ENCODE measurements around the gene MPDU1. TPM values are rescaled to one million over a fixed set of nuclear protein-coding genes. Genes with fewer than 3 reads are reported as not detected.
A peak's percentile ranks its signal among the peaks of the same experiment; 100 is the strongest.

The MPDU1 gene
- total and polyA plus RNA-seq, 2 donors: 40.2 to 40.4 TPM

GRCh38 chr17:7627250-7628121 is 43.8 kb downstream of the MPDU1 start, which contains the start of gene SAT2:
Gene SAT2 (minus strand): TSS chr17:7627821. CDS start chr17:7627635, 186 bp downstream.
- H3K27ac ChIP-seq (ENCODE audit: low read depth): peak within 1 kb of the TSS; percentile 96
- WGBS: under 1% methylated on average over 54 of the region's 54 CpGs
- DNase-seq (ENCODE audit: extremely low spot score): peak; percentile 91
- H3K4me3 ChIP-seq (ENCODE audit: low read depth, low read length): peak within 1 kb of the TSS; percentile 70
- no peaks in the 10 kb centered on the region for H3K4me1 ChIP-seq (ENCODE audit: insufficient read depth)
- H3K36me3 ChIP-seq (ENCODE audit: insufficient read depth): no peaks in the 10 kb centered on the region

GRCh38 chr17:7629939-7630571 is 46.4 kb downstream of the MPDU1 start, which contains the start of gene SHBG:
Gene SHBG (plus strand): TSS chr17:7630135. CDS start chr17:7630173, 38 bp downstream.
- no peak for DNase-seq (ENCODE audit: extremely low spot score)
- WGBS: 80% methylated on average over 13 of the region's 13 CpGs
- Histone ChIP-seq H3K4me1 (ENCODE audit: insufficient read depth) (no peaks in the 10 kb centered on the region), H3K36me3 (ENCODE audit: insufficient read depth) (no peaks in the 10 kb centered on the region), H3K4me3 (ENCODE audit: low read depth, low read length) (no peak within 1 kb of the TSS), H3K27ac (ENCODE audit: low read depth) (no peak within 1 kb of the TSS)

- 44% methylated on average over 11 of the region's 11 CpGs for WGBS
- Histone ChIP-seq H3K4me3 (ENCODE audit: low read depth, low read length) (no peak overlapping the region), H3K36me3 (ENCODE audit: insufficient read depth) (no peaks in the 10 kb centered on the region), H3K27ac (ENCODE audit: low read depth) (no peak overlapping the region), H3K4me1 (ENCODE audit: insufficient read depth) (no peaks in the 10 kb centered on the region)
- DNase-seq (ENCODE audit: extremely low spot score): no peak
Observed at GRCh38 chr17:7631398-7632380, 48.0 kb downstream of the MPDU1 start.

- Histone ChIP-seq H3K27ac (ENCODE audit: low read depth) (no peak overlapping the region), H3K4me1 (ENCODE audit: insufficient read depth) (no peaks in the 10 kb centered on the region), H3K36me3 (ENCODE audit: insufficient read depth) (no peaks in the 10 kb centered on the region), H3K4me3 (ENCODE audit: low read depth, low read length) (no peak overlapping the region)
- WGBS: 45% methylated on average over 6 of the region's 6 CpGs
- no peak for DNase-seq (ENCODE audit: extremely low spot score)
Observed at GRCh38 chr17:7632492-7632894, 48.8 kb downstream of the MPDU1 start.

GRCh38 chr17:7633093-7633492 is 49.4 kb downstream of the MPDU1 start:
- Histone ChIP-seq H3K36me3 (ENCODE audit: insufficient read depth) (no peaks in the 10 kb centered on the region), H3K27ac (ENCODE audit: low read depth) (no peak overlapping the region), H3K4me3 (ENCODE audit: low read depth, low read length) (no peak overlapping the region), H3K4me1 (ENCODE audit: insufficient read depth) (no peaks in the 10 kb centered on the region)
- WGBS: 84% methylated on average over 2 of the region's 2 CpGs
- DNase-seq (ENCODE audit: extremely low spot score): no peak

GRCh38 chr17:7634384-7634783 is 50.7 kb downstream of the MPDU1 start:
- DNase-seq (ENCODE audit: extremely low spot score): peak; percentile 28
- WGBS: 17% methylated on average over 5 of the region's 5 CpGs
- Histone ChIP-seq H3K4me1 (ENCODE audit: insufficient read depth) (no peaks in the 10 kb centered on the region), H3K36me3 (ENCODE audit: insufficient read depth) (no peaks in the 10 kb centered on the region), H3K27ac (ENCODE audit: low read depth) (no peak overlapping the region), H3K4me3 (ENCODE audit: low read depth, low read length) (no peak overlapping the region)

DNA sequence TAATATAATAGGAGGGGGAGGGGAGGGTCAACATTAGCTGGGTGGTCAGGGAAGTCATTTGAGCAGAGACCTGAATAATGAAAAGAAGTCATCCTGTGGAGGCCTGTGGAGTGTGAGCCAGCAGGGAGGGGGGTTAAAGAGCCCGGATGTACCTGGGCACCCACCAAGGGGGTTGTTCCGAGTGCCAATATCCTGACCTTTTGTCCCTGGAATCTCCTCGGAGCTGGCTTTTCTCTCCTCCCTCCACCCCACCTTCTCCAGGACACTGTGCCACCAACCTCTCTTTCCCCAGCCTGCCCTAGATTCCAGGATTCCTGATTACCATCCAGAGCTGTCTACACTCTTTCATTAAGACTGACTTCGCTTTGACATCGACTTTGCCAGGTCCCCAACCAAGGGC is 52.5 kb downstream of the MPDU1 start:
- DNase-seq (ENCODE audit: extremely low spot score): no peak
- no peaks in the 10 kb centered on the region for H3K4me1 ChIP-seq (ENCODE audit: insufficient read depth)
- 64% methylated on average over 5 of the region's 5 CpGs for WGBS
- H3K4me3 ChIP-seq (ENCODE audit: low read depth, low read length): no peak overlapping the region
- H3K36me3 ChIP-seq (ENCODE audit: insufficient read depth): no peaks in the 10 kb centered on the region
- no peak overlapping the region for H3K27ac ChIP-seq (ENCODE audit: low read depth)

Small RNAs within 50 kb of the gene (small RNA-seq; reads per million reads assigned to genes)
- not detected for gene CD68
- gene RF00019: not detected
- not detected for gene SNORA48
- not detected for gene SNORD10

Other genes starting within 250 kb of the MPDU1 start
- 1.5 TPM for gene ACAP1, start 247.3 kb upstream of the MPDU1 start, total RNA-seq
- 4.3 TPM for gene ACAP1, start 247.3 kb upstream of the MPDU1 start, polyA plus RNA-seq
- gene KCTD11, start 231.7 kb upstream of the MPDU1 start, total RNA-seq: 3.9 TPM
- gene KCTD11, start 231.7 kb upstream of the MPDU1 start, polyA plus RNA-seq: 19.3 TPM
- not detected for gene TMEM95, start 228.7 kb upstream of the MPDU1 start, total RNA-seq
- not detected for gene TMEM95, start 228.7 kb upstream of the MPDU1 start, polyA plus RNA-seq
- gene TNK1, start 202.8 kb upstream of the MPDU1 start, total RNA-seq: 1.2 TPM
- 4.8 TPM for gene TNK1, start 202.8 kb upstream of the MPDU1 start, polyA plus RNA-seq
- gene PLSCR3, start 189.3 kb upstream of the MPDU1 start, total RNA-seq: 14.4 TPM
- gene PLSCR3, start 189.3 kb upstream of the MPDU1 start, polyA plus RNA-seq: 56.3 TPM
- gene TMEM256, start 179.8 kb upstream of the MPDU1 start, total RNA-seq: 76.2 TPM
- gene TMEM256, start 179.8 kb upstream of the MPDU1 start, polyA plus RNA-seq: 113 TPM
- 8.5 TPM for gene NLGN2, start 176.0 kb upstream of the MPDU1 start, total RNA-seq
- 40.9 TPM for gene NLGN2, start 176.0 kb upstream of the MPDU1 start, polyA plus RNA-seq
- gene SPEM1, start 163.5 kb upstream of the MPDU1 start, total RNA-seq: not detected
- gene SPEM1, start 163.5 kb upstream of the MPDU1 start, polyA plus RNA-seq: not detected
- not detected for gene SPEM2, start 158.2 kb upstream of the MPDU1 start, total RNA-seq
- not detected for gene SPEM2, start 158.2 kb upstream of the MPDU1 start, polyA plus RNA-seq
- gene SPEM3, start 155.0 kb upstream of the MPDU1 start, total RNA-seq: not detected
- gene SPEM3, start 155.0 kb upstream of the MPDU1 start, polyA plus RNA-seq: not detected
- 3.1 TPM for gene TMEM102, start 148.4 kb upstream of the MPDU1 start, total RNA-seq
- 4.0 TPM for gene TMEM102, start 148.4 kb upstream of the MPDU1 start, polyA plus RNA-seq
- gene FGF11, start 144.3 kb upstream of the MPDU1 start, total RNA-seq: 2.1 TPM
- gene FGF11, start 144.3 kb upstream of the MPDU1 start, polyA plus RNA-seq: 0.95 TPM
- 10.7 TPM for gene CHRNB1, start 138.8 kb upstream of the MPDU1 start, total RNA-seq
- 15.4 TPM for gene CHRNB1, start 138.8 kb upstream of the MPDU1 start, polyA plus RNA-seq
- 21.1 TPM for gene ZBTB4, start 104.2 kb upstream of the MPDU1 start, total RNA-seq
- 76.2 TPM for gene ZBTB4, start 104.2 kb upstream of the MPDU1 start, polyA plus RNA-seq
- not detected for gene SLC35G6, start 102.4 kb upstream of the MPDU1 start, total RNA-seq
- not detected for gene SLC35G6, start 102.4 kb upstream of the MPDU1 start, polyA plus RNA-seq
- gene POLR2A, start 99.5 kb upstream of the MPDU1 start, total RNA-seq: 52.3 TPM
- 32.2 TPM for gene POLR2A, start 99.5 kb upstream of the MPDU1 start, polyA plus RNA-seq
- 8.5 TPM for gene TNFSF12, start 34.8 kb upstream of the MPDU1 start, total RNA-seq
- gene TNFSF12, start 34.8 kb upstream of the MPDU1 start, polyA plus RNA-seq: 87.2 TPM
- gene TNFSF13, start 25.1 kb upstream of the MPDU1 start, total RNA-seq: 3.8 TPM
- gene TNFSF13, start 25.1 kb upstream of the MPDU1 start, polyA plus RNA-seq: 22.3 TPM
- 34.7 TPM for gene SENP3, start 21.9 kb upstream of the MPDU1 start, total RNA-seq
- 54.6 TPM for gene SENP3, start 21.9 kb upstream of the MPDU1 start, polyA plus RNA-seq
- gene CD68, start 4.2 kb upstream of the MPDU1 start, total RNA-seq: 9.1 TPM
- 73.7 TPM for gene CD68, start 4.2 kb upstream of the MPDU1 start, polyA plus RNA-seq
- 1.2 TPM for gene SOX15, start 6.2 kb downstream of the MPDU1 start, total RNA-seq
- 15.3 TPM for gene SOX15, start 6.2 kb downstream of the MPDU1 start, polyA plus RNA-seq
- 26.2 TPM for gene FXR2, start 31.0 kb downstream of the MPDU1 start, total RNA-seq
- gene FXR2, start 31.0 kb downstream of the MPDU1 start, polyA plus RNA-seq: 38.5 TPM
- gene SAT2, start 44.0 kb downstream of the MPDU1 start, total RNA-seq: 24.8 TPM
- gene SAT2, start 44.0 kb downstream of the MPDU1 start, polyA plus RNA-seq: 116 TPM
- gene SHBG, start 46.3 kb downstream of the MPDU1 start, total RNA-seq: 0.32 TPM
- gene SHBG, start 46.3 kb downstream of the MPDU1 start, polyA plus RNA-seq: 0.22 TPM
- 4.9 TPM for gene ATP1B2, start 67.1 kb downstream of the MPDU1 start, total RNA-seq
- gene ATP1B2, start 67.1 kb downstream of the MPDU1 start, polyA plus RNA-seq: 6.4 TPM
- gene TP53, start 103.6 kb downstream of the MPDU1 start, total RNA-seq: 17.9 TPM
- 31.8 TPM for gene TP53, start 103.6 kb downstream of the MPDU1 start, polyA plus RNA-seq
- gene WRAP53, start 104.6 kb downstream of the MPDU1 start, total RNA-seq: 4.1 TPM
- gene WRAP53, start 104.6 kb downstream of the MPDU1 start, polyA plus RNA-seq: 7.7 TPM
- gene EFNB3, start 121.3 kb downstream of the MPDU1 start, total RNA-seq: 3.3 TPM
- gene EFNB3, start 121.3 kb downstream of the MPDU1 start, polyA plus RNA-seq: 0.86 TPM
- gene DNAH2, start 133.9 kb downstream of the MPDU1 start, total RNA-seq: 0.11 TPM
- gene DNAH2, start 133.9 kb downstream of the MPDU1 start, polyA plus RNA-seq: 0.16 TPM